SK-N-MC (cell line): ENCODE results near the gene APBB1.

Source experiments
- EZH2 ChIP-seq: fragments of 200-600 bp; sonication (generic); IDR thresholded peaks from one replicate; pipeline ENCODE4 v1.6.1; 2017; ENCODE audit warnings: antibody characterized with exemption
- POLR2AphosphoS5 ChIP-seq: IDR thresholded peaks from 2 replicates; pipeline ENCODE4 v1.6.1; 2012; ENCODE audit warnings: mild to moderate bottlenecking, low read depth, low read length, borderline replicate concordance

DNA sequence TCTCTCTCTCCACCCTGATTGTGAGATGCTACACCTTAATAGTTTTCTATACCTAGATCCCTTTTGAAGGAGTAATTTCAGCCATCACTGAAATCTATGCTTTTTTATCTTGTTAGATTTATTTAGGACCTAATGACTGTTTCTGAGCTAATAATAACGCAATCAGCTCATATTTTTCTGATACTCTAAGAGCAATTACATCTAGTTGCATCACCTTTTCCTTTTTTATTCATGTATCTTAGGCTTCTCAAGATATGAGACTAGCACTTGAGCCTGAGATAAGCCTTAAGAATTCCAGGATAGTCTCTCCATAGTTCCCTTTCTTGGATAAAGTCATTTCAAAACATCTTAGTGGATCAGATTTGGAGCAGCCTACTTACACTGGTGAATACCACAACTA lies 73.5 kb downstream of the APBB1 start:
- TF ChIP-seq EZH2 = no peak
- TF ChIP-seq POLR2AphosphoS5 = no peak
